HG03103 (cell line): ENCODE results near the gene CLIC3.

Experiments
- ATAC-seq: cut with Tn5 transposase; IDR thresholded peaks from one replicate; pipeline ENCODE4 v1.9.1; 2021; ENCODE audit warnings: low read depth; ENCODE audit not compliant: unreplicated experiment

The CLIC3 gene

GRCh38 chr9:137018761-137019559 is 22.6 kb upstream of the CLIC3 start:
- no peak for ATAC-seq

GRCh38 chr9:137017791-137018497 is 21.6 kb upstream of the CLIC3 start:
- no peak for ATAC-seq

DNA sequence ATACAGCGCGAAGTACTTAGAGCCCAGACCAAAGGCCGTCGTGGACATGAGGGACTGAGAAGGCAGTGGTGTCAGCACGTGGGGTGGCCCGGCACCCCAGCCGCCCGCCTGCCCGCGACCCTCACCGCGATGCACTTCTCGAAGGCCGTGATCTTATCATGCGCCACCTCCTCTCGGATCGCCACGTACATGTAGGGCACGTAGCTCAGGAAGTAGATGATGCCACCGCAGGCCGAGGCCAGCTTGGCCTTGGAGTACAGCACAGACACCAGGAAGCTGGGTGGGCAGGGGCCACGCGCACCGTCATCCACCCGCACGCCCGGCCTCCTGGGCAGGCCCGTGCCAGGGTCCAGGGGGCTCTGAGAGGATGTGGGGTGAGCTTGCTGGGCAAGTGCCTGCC is 20.7 kb upstream of the CLIC3 start:
- ATAC-seq, result no peak

- no peak for ATAC-seq
Observed at GRCh38 chr9:137016436-137016835, 20.1 kb upstream of the CLIC3 start.

GRCh38 chr9:137015976-137016375 is 19.6 kb upstream of the CLIC3 start:
- ATAC-seq, result no peak

DNA sequence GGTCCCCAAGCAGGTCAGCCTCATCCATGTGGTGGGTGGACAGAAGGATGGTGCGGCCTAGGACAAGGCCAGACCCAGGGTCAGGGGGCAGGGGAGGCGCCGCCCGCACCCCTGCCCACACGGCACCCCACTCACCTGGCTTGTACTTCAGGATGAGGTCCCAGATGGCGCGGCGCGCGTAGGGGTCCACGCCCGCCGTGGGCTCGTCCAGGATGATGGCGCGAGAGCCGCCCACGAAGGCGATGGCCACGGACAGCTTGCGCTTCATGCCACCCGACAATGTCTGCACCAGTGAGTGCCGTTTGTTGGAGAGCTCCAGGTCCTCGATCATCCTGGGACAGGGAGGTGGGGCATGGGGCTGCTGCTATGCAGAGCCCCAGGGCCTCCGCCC is 19.2 kb upstream of the CLIC3 start:
- no peak for ATAC-seq

DNA sequence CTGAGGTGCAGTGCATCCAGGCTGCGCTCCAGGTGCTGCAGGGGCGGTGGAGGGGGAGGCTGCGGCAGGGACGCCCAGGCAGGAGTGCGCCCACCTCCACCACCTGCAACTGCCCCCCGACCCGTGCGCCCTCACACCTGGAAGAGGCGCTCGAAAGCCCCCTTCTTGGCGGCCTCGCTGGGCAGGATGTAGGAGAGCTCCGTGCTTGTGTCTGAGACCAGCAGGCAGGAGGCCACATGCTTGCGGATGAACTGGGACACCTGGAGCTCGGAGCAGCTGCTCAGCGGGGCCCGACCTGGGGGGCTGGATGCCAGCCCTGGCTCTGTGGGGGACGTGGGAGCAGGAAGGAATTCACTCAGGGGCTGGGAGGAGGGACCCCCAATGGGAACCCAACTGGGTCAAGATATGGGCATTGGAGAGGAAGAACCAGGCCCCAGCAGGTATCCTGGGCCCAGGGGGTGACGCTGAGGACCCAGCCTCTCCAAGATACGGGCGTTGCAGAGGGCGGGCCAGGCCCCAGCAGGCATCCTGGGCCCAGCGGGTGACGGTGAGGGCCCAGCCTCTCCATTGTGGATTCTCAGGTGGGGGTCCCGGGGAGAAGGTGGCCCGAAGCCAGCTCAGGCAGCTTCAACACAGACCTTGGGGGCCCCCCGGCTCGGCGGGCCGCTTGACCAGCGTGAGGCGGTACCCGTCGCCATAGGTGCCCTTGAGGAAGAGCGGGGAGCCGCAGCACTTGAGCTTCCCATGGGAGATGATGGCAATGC is 18.6 kb upstream of the CLIC3 start:
- ATAC-seq, result no peak

GRCh38 chr9:137014166-137014565 is 17.8 kb upstream of the CLIC3 start:
- ATAC-seq, result no peak

DNA sequence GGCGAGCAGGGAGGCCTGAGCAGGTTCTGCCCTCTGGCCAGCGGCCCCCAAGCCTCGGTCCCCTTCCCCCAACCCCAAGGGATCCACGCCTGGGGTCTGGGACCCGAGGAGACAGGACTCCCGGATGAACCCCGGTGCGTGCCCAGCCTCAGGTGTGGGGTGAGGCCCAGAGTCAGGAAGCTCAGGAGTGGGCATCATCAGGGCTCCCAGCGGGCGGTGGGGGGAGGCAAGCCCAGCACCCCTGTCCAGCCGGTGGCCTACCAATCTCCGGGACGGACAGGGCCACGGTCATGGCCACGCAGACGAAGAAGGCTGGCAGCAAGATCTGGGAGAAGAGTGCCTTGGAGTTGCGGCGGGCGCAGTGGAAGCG is 17.2 kb upstream of the CLIC3 start:
- no peak for ATAC-seq

- ATAC-seq, result no peak
Observed at GRCh38 chr9:137012694-137013570, 16.6 kb upstream of the CLIC3 start.

DNA sequence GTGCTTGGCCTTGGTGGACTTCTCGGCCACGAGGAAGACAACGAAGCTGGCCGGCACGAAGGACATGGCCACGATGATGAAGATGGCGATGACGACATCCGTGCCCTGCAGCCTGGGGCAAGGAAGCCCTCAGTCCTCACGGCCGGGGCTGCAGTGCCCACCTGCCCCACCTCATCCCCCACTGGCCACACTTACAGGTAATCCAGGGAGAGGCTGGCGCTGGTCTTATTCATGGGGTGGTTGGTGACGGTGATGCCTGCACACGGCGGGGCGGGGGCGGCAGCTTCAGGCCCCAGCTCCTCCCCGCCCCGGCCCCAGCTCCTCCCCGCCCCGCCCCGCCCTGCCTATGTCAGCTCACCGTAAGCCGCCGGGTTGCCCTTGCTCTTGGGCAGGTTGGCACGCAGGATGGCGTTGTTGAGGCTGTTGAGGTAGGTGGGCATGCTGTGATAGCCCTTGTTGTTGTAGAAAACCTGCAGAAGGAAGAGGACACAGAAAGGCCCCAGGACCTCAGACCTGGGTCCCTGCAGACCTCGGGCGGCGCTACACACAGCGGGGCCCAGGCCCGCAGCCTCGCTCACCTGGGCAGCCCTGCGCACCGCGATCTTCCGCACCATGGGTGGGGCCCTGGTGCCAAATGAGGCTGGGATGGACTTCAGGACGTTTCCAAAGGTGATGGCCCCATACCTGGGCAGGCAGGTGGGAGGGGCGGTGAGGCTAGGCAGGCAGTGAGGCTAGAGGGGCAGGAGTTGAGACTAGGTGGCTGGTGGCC is 15.7 kb upstream of the CLIC3 start:
- ATAC-seq, result no peak

- no peak for ATAC-seq
Observed at GRCh38 chr9:137011156-137011555, 14.8 kb upstream of the CLIC3 start.

- no peak for ATAC-seq
Observed at GRCh38 chr9:137009938-137010732, 13.8 kb upstream of the CLIC3 start.

DNA sequence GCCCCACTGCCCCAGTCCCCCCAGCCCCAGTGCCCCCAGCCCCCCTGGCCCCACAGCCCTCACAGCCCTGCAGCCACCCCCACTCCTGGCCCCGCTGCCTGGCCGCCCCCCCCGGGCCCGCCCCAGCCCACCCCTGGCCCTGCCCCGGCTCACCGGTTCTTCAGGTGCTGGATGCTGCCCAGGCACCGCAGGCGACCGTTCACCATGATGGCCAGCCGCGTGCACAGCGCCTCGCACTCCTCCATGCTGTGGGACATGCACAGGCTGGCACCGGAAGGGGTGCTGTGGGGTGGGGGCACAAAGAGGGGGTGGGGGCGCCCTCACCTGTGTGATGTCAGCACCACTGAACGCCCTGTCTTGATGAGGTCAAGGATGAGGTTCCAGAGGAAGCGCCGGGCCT is 12.8 kb upstream of the CLIC3 start:
- no peak for ATAC-seq

DNA sequence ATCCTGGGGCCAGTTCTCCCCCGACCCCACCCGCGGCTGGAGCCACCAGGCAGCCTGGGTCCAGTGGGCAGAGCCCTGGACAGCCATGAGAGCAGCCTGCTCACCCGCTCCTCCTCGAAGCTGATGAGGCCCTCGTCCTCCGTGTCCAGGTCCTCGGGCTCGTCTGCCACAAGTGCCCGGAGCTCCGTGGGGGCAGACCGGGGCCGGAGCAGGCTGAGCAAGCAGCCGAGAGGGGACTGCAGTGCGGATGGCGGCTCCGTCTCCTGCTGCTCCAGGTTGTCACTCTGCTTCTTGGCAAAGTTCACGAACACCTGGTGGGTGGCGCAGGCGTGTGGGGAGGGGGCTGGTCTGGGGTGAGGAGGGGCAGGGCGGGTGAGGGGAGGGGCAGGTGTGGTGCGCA is 11.9 kb upstream of the CLIC3 start:
- no peak for ATAC-seq

DNA sequence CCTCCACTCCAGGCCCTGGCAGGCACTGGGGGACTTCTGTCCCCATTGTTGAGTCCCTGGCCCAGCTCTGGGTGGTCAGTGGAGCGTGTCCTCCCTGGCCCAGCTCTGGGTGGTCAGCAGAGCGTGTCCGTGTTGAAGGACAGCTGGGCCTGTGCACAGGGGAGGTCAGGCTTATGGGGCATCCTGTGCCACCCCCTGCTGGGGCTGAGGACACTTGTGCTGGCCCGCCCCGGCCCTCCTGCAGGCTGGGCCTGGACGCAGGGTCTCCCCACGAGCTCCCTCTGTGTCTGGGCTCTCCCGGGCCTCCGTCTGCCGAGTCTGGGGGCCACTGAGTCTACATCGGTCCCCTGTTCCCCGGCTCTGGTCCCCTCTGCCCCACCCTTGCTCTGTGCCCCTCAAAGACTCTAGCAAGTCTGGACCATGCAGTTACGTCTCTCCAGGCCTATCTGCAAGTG is 11.5 kb upstream of the CLIC3 start:
- ATAC-seq, result no peak

GRCh38 chr9:137007108-137007815 is 10.9 kb upstream of the CLIC3 start:
- ATAC-seq, result no peak
